ENCODE data around the gene TBL1XR1.

TBL1XR1 gene

GRCh38 chr3:177137774-177138705 is 59.2 kb downstream of the TBL1XR1 start:
- H3K27me3 ChIP-seq (ENCODE audit: control insufficient read depth in 3 of 3, insufficient read depth in 3 of 3, low read depth in 1 of 3, low read length in 3 of 3) = no peaks in the 10 kb centered on the region
- H3K23ac ChIP-seq (ENCODE audit: low read depth, low read length, poor library complexity) = no peak overlapping the region
- H4K8ac ChIP-seq (ENCODE audit: low read depth, low read length) = no peak overlapping the region
- H3K4me1 ChIP-seq (ENCODE audit: control insufficient read depth in 2 of 2, insufficient read depth in 1 of 2, low read depth in 1 of 2, low read length in 2 of 2) = peaks cover 0 to 2% of the 10 kb centered on the region in 2 donors
- H2AK5ac ChIP-seq (ENCODE audit: low read depth, low read length) = no peak overlapping the region
- H3K4me3 ChIP-seq (ENCODE audit: low read length in 2 of 2) = no peak overlapping the region
- H3K36me3 ChIP-seq (replicated peaks in 1 of 2; ENCODE audit: control insufficient read depth in 2 of 2, insufficient read depth in 2 of 2, low read length in 2 of 2) = peaks cover 0 to 70% of the 10 kb centered on the region in 2 donors
- H3K18ac ChIP-seq (ENCODE audit: low read length) = no peak overlapping the region
- no peak for DNase-seq (ENCODE audit: low spot score)
- no peak overlapping the region for H3K27ac ChIP-seq (replicated peaks; ENCODE audit: low read length)
- H3K4me2 ChIP-seq (ENCODE audit: insufficient read depth, low read length, poor library complexity, severe bottlenecking) = no peak overlapping the region
- no peak overlapping the region for H3K4ac ChIP-seq (ENCODE audit: low read length)
- peaks cover 0 to 38% of the 10 kb centered on the region in 2 donors for H3K9me3 ChIP-seq (replicated peaks in 1 of 2; ENCODE audit: control insufficient read depth in 2 of 2, insufficient read depth in 1 of 2, low read depth in 1 of 2, low read length in 2 of 2)
- peaks cover 7% of the 10 kb centered on the region for H3K79me1 ChIP-seq (ENCODE audit: low read depth, low read length)
- no peak overlapping the region for H4K91ac ChIP-seq (ENCODE audit: low read depth, low read length, poor library complexity)
- H3K14ac ChIP-seq (ENCODE audit: low read length) = no peak overlapping the region
- no peak overlapping the region for H2BK12ac ChIP-seq (ENCODE audit: low read length)
- H2BK120ac ChIP-seq (ENCODE audit: low read depth, low read length) = no peak overlapping the region
- no peak overlapping the region for H3K9ac ChIP-seq (ENCODE audit: low read depth, low read length, poor library complexity)
- H2AFZ ChIP-seq (ENCODE audit: low read length) = no peak overlapping the region
- no peak overlapping the region for H2BK15ac ChIP-seq (ENCODE audit: low read length)
- no CpG with 5 or more reads among the region's 7 CpGs for WGBS, 2 donors (ENCODE audit: extremely low coverage in 2 of 2, insufficient read length in 2 of 2, insufficient replicate concordance in 1 of 2)
- no peak overlapping the region for H2BK5ac ChIP-seq (ENCODE audit: low read length)

DNA sequence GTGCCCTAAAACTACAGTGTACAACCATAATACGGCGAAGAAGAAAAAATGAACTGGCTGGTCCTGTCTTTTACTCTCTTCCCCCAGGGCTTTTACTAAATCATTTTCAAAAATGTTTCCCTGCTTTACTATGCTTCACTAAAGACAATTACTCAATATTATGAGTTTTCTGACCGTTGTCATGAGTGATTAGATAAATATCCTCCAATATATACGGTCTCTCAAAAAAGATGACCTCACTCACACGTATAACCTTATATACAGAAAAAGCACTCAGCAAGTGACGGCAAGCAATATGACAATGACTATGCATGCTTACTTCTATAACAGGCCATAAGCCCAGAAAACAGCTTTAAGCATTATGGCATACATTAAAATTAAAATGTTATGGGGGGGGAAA is 60.5 kb downstream of the TBL1XR1 start:
- Histone ChIP-seq H3K4me2 (ENCODE audit: insufficient read depth, low read length, poor library complexity, severe bottlenecking) (no peak overlapping the region), H2BK15ac (ENCODE audit: low read length) (no peak overlapping the region), H2BK12ac (ENCODE audit: low read length) (no peak overlapping the region), H2AK5ac (ENCODE audit: low read depth, low read length) (no peak overlapping the region), H2AFZ (ENCODE audit: low read length) (no peak overlapping the region), H2BK120ac (ENCODE audit: low read depth, low read length) (no peak overlapping the region), H3K27me3 (ENCODE audit: control insufficient read depth in 3 of 3, insufficient read depth in 3 of 3, low read depth in 1 of 3, low read length in 3 of 3) (no peaks in the 10 kb centered on the region), H2BK5ac (ENCODE audit: low read length) (no peak overlapping the region), H3K4me1 (ENCODE audit: control insufficient read depth in 2 of 2, insufficient read depth in 1 of 2, low read depth in 1 of 2, low read length in 2 of 2) (peaks cover 0 to 2% of the 10 kb centered on the region in 2 donors), H3K27ac (replicated peaks; ENCODE audit: low read length) (no peak overlapping the region), H3K23ac (ENCODE audit: low read depth, low read length, poor library complexity) (no peak overlapping the region), H4K91ac (ENCODE audit: low read depth, low read length, poor library complexity) (no peak overlapping the region), H3K4ac (ENCODE audit: low read length) (no peak overlapping the region), H3K9ac (ENCODE audit: low read depth, low read length, poor library complexity) (no peak overlapping the region), H3K4me3 (ENCODE audit: low read length in 2 of 2) (no peak overlapping the region), H3K79me1 (ENCODE audit: low read depth, low read length) (peaks cover 7% of the 10 kb centered on the region), H4K8ac (ENCODE audit: low read depth, low read length) (no peak overlapping the region), H3K18ac (ENCODE audit: low read length) (no peak overlapping the region), H3K9me3 (replicated peaks in 1 of 2; ENCODE audit: control insufficient read depth in 2 of 2, insufficient read depth in 1 of 2, low read depth in 1 of 2, low read length in 2 of 2) (peaks cover 0 to 34% of the 10 kb centered on the region in 2 donors), H3K14ac (ENCODE audit: low read length) (no peak overlapping the region), H3K36me3 (replicated peaks in 1 of 2; ENCODE audit: control insufficient read depth in 2 of 2, insufficient read depth in 2 of 2, low read length in 2 of 2) (peaks cover 0 to 73% of the 10 kb centered on the region in 2 donors)
- WGBS, 2 donors (ENCODE audit: extremely low coverage in 2 of 2, insufficient read length in 2 of 2, insufficient replicate concordance in 1 of 2) = no CpG with 5 or more reads among the region's 6 CpGs
- DNase-seq (ENCODE audit: low spot score) = no peak

GRCh38 chr3:177135841-177136492 is 61.3 kb downstream of the TBL1XR1 start:
- peaks cover 9% of the 10 kb centered on the region for H3K79me1 ChIP-seq (ENCODE audit: low read depth, low read length)
- H3K4me2 ChIP-seq (ENCODE audit: insufficient read depth, low read length, poor library complexity, severe bottlenecking) = no peak overlapping the region
- no peak overlapping the region for H3K18ac ChIP-seq (ENCODE audit: low read length)
- H4K8ac ChIP-seq (ENCODE audit: low read depth, low read length) = no peak overlapping the region
- no peaks in the 10 kb centered on the region for H3K27me3 ChIP-seq (ENCODE audit: control insufficient read depth in 3 of 3, insufficient read depth in 3 of 3, low read depth in 1 of 3, low read length in 3 of 3)
- no peak overlapping the region for H2BK15ac ChIP-seq (ENCODE audit: low read length)
- no peak overlapping the region for H3K14ac ChIP-seq (ENCODE audit: low read length)
- no peak overlapping the region for H2AK5ac ChIP-seq (ENCODE audit: low read depth, low read length)
- DNase-seq (ENCODE audit: low spot score) = no peak
- H3K4ac ChIP-seq (ENCODE audit: low read length) = no peak overlapping the region
- H2BK5ac ChIP-seq (ENCODE audit: low read length) = no peak overlapping the region
- no peak overlapping the region for H2BK120ac ChIP-seq (ENCODE audit: low read depth, low read length)
- H4K91ac ChIP-seq (ENCODE audit: low read depth, low read length, poor library complexity) = no peak overlapping the region
- peaks cover 0 to 77% of the 10 kb centered on the region in 2 donors for H3K36me3 ChIP-seq (replicated peaks in 1 of 2; ENCODE audit: control insufficient read depth in 2 of 2, insufficient read depth in 2 of 2, low read length in 2 of 2)
- H3K4me3 ChIP-seq (ENCODE audit: low read length in 2 of 2) = no peak overlapping the region
- peaks cover 0 to 37% of the 10 kb centered on the region in 2 donors for H3K9me3 ChIP-seq (replicated peaks in 1 of 2; ENCODE audit: control insufficient read depth in 2 of 2, insufficient read depth in 1 of 2, low read depth in 1 of 2, low read length in 2 of 2)
- H3K23ac ChIP-seq (ENCODE audit: low read depth, low read length, poor library complexity) = no peak overlapping the region
- peaks cover 0 to 2% of the 10 kb centered on the region in 2 donors for H3K4me1 ChIP-seq (ENCODE audit: control insufficient read depth in 2 of 2, insufficient read depth in 1 of 2, low read depth in 1 of 2, low read length in 2 of 2)
- H3K9ac ChIP-seq (ENCODE audit: low read depth, low read length, poor library complexity) = no peak overlapping the region
- H2AFZ ChIP-seq (ENCODE audit: low read length) = no peak overlapping the region
- H3K27ac ChIP-seq (replicated peaks; ENCODE audit: low read length) = no peak overlapping the region
- H2BK12ac ChIP-seq (ENCODE audit: low read length) = no peak overlapping the region
- no CpG with 5 or more reads among the region's 10 CpGs for WGBS, 2 donors (ENCODE audit: extremely low coverage in 2 of 2, insufficient read length in 2 of 2, insufficient replicate concordance in 1 of 2)

GRCh38 chr3:177134816-177135210 is 62.5 kb downstream of the TBL1XR1 start:
- Histone ChIP-seq H3K4me1 (ENCODE audit: control insufficient read depth in 2 of 2, insufficient read depth in 1 of 2, low read depth in 1 of 2, low read length in 2 of 2) (peaks cover 0 to 2% of the 10 kb centered on the region in 2 donors), H3K36me3 (replicated peaks in 1 of 2; ENCODE audit: control insufficient read depth in 2 of 2, insufficient read depth in 2 of 2, low read length in 2 of 2) (peaks cover 0 to 81% of the 10 kb centered on the region in 2 donors), H3K4me2 (ENCODE audit: insufficient read depth, low read length, poor library complexity, severe bottlenecking) (no peak overlapping the region), H3K27ac (replicated peaks; ENCODE audit: low read length) (no peak overlapping the region), H3K79me1 (ENCODE audit: low read depth, low read length) (peaks cover 9% of the 10 kb centered on the region), H3K23ac (ENCODE audit: low read depth, low read length, poor library complexity) (no peak overlapping the region), H2BK120ac (ENCODE audit: low read depth, low read length) (no peak overlapping the region), H3K9ac (ENCODE audit: low read depth, low read length, poor library complexity) (no peak overlapping the region), H3K4ac (ENCODE audit: low read length) (no peak overlapping the region), H3K4me3 (ENCODE audit: low read length in 2 of 2) (no peak overlapping the region), H3K9me3 (replicated peaks in 1 of 2; ENCODE audit: control insufficient read depth in 2 of 2, insufficient read depth in 1 of 2, low read depth in 1 of 2, low read length in 2 of 2) (peaks cover 0 to 36% of the 10 kb centered on the region in 2 donors), H2AK5ac (ENCODE audit: low read depth, low read length) (no peak overlapping the region), H2BK15ac (ENCODE audit: low read length) (no peak overlapping the region), H4K91ac (ENCODE audit: low read depth, low read length, poor library complexity) (no peak overlapping the region), H3K27me3 (ENCODE audit: control insufficient read depth in 3 of 3, insufficient read depth in 3 of 3, low read depth in 1 of 3, low read length in 3 of 3) (no peaks in the 10 kb centered on the region), H3K14ac (ENCODE audit: low read length) (no peak overlapping the region), H2BK5ac (ENCODE audit: low read length) (no peak overlapping the region), H3K18ac (ENCODE audit: low read length) (no peak overlapping the region), H2AFZ (ENCODE audit: low read length) (no peak overlapping the region), H2BK12ac (ENCODE audit: low read length) (no peak overlapping the region), H4K8ac (ENCODE audit: low read depth, low read length) (no peak overlapping the region)
- DNase-seq (ENCODE audit: low spot score) = no peak
- no CpG with 5 or more reads among the region's 8 CpGs for WGBS, 2 donors (ENCODE audit: extremely low coverage in 2 of 2, insufficient read length in 2 of 2, insufficient replicate concordance in 1 of 2)

Measured in neuronal stem cell (in vitro differentiated cells).